T-helper 1 cell treated with Interleukin-12 subunit alpha and Interleukin-12 subunit beta and Interleukin-4 antibody, amounts not matched to agents 30 μg/mL and 1 μg/mL, for 36 hours (primary cell): ENCODE results near the gene PPP2R3A.
"Not testable (repeated sequence)": the region's sequence is repeated elsewhere in the genome, so short reads cannot be mapped to it uniquely, and the experiment has no call there.

Experiments
- H3K27ac Mint-ChIP-seq: one replicate; pipeline ENCODE4 v1.8.0; 2021; ENCODE audit warnings: mild to moderate bottlenecking, mixed read lengths
- H3K27me3 Mint-ChIP-seq: one replicate; pipeline ENCODE4 v1.8.0; 2021; ENCODE audit warnings: low read depth, mixed read lengths
- H3K36me3 Mint-ChIP-seq: one replicate; pipeline ENCODE4 v1.8.0; 2021; ENCODE audit warnings: low read depth, mixed read lengths
- H3K4me1 Mint-ChIP-seq: one replicate; pipeline ENCODE4 v1.8.0; 2021; ENCODE audit warnings: low read depth, mixed read lengths
- H3K4me3 Mint-ChIP-seq: one replicate; pipeline ENCODE4 v1.8.0; 2021; ENCODE audit warnings: mild to moderate bottlenecking, moderate library complexity, mixed read lengths
- H3K9me3 Mint-ChIP-seq: one replicate; pipeline ENCODE4 v1.8.0; 2021; ENCODE audit warnings: mixed read lengths

Gene PPP2R3A

DNA sequence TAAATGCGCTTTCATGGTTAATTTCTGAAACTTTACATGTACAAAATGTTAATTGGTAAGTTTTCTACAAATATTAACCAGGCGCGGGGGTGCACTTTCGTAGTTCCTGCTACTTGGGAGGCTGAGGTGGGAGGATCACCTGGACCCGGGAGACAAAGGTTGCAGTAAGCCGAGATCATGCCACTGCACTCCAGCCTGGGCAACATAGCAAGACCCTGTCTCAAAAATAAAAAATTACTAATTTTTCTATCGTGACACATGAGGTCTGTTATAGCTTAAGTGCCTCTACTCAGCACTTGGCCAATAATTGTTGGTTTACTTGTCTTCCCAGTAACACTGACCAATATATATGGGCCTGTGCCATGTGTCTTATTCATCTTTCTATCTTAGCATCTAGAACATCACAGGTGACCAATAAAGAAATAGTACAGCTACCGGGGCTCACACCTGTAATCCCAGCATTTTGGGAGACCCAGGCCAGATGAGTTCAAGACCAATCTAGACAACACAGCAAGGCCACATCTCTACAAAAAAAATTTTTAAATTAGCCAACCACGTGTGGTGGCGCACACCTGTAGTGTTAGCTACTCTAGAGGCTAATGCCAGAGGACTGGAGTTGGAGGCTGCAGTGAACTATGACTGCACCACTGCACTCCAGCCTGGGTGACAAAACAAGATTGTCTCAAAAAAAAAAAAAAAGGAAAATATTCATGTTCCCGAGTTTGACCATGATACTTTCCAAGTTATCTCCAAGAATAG is 224.5 kb downstream of the PPP2R3A start:
- peaks cover 56% of the 10 kb centered on the region for H3K4me1 Mint-ChIP-seq
- no peaks in the 10 kb centered on the region for H3K9me3 Mint-ChIP-seq
- no peak overlapping the region for H3K27ac Mint-ChIP-seq
- H3K27me3 Mint-ChIP-seq: no peaks in the 10 kb centered on the region
- peak overlapping the region; percentile 93 for H3K4me3 Mint-ChIP-seq
- H3K36me3 Mint-ChIP-seq: peaks cover 38% of the 10 kb centered on the region

DNA sequence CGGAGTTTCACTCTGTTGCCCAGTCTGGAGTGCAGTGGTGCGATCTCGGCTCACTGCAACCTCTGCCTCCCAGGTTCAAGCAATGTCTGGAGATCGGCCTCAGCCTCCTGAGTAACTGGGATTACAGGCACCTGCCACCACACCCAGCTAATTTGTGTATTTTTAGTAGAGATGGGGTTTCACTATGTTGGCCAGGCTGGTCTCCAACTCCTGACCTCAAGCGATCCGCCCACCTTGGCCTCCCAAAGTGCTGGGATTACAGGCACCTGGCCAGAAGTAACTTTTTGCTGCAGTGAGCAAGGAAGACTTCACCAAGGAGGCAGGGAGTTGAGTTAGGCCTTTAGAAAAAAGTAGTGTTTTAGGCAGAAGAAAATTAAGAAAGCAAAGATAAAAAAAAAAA is 226.7 kb downstream of the PPP2R3A start:
- Mint-ChIP-seq H3K36me3 (peaks cover 39% of the 10 kb centered on the region), H3K4me3 (peak overlapping the region; percentile 93), H3K27ac (peak overlapping the region; percentile 38), H3K4me1 (peaks cover 50% of the 10 kb centered on the region)
- H3K27me3 Mint-ChIP-seq, H3K9me3 Mint-ChIP-seq: not testable (repeated sequence)

DNA sequence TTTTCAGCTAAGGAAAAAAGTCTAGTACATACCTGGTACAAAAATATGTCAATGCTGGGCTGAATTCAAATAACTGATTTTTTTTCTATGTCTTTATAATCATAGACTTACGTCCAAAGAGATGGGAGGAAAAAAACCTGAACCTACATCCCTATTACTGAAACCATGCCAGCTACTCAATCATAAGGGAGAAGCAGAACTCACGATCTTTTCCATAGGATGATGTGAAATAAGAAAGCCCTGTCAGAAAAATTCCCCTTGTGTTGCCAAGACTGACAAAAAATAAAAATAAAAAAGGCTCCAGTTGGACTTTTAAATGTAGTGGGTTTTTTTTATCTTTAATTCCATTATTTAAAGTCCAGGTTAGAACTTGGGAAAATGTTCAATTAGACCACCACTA is 227.3 kb downstream of the PPP2R3A start:
- peaks cover 55% of the 10 kb centered on the region for H3K4me1 Mint-ChIP-seq

DNA sequence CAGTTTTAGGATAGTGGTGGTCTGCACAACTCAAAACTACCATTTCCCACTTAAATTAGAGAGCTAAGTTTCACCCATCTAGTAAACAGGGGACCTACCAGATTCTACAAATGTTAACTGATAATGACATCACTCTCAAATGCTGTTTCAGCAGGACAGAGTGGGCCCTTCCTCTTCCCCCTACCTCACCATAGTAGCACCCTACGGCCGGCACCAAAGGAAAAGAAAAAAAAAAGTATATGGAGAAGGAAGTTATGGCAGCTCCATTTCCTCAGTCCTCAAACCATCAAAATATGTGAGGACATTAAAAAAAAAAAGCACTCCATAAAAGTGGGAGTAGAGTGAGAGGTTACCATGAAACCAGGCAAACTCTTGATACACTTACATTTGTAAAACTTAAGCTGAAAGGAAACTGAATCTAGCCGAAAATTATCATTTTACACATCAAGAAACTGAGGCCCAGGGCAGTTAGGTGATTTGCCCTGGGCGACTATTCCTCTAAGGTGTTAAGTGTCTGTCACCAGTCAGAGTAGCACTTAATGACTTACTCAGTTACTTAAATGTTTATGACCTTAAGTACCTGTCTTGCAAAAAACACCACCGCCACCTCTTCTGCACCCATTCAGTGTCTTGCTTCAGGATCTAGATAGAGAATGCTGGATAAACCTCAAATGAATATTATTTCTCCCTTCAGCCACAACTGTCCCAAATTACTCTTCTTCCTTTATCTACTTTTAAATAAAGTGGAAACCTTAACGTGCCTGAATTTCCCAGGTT is 227.9 kb downstream of the PPP2R3A start:
- Mint-ChIP-seq H3K27me3 (peaks cover 4% of the 10 kb centered on the region), H3K4me3 (peak overlapping the region; percentile 93), H3K9me3 (no peaks in the 10 kb centered on the region), H3K4me1 (peaks cover 54% of the 10 kb centered on the region), H3K36me3 (peaks cover 40% of the 10 kb centered on the region), H3K27ac (peak overlapping the region; percentile 96)

More for the DNA sequence above, 227.3 kb downstream of the PPP2R3A start:
- Mint-ChIP-seq H3K4me3 (peak overlapping the region; percentile 93), H3K36me3 (peaks cover 39% of the 10 kb centered on the region), H3K9me3 (no peaks in the 10 kb centered on the region), H3K27ac (no peak overlapping the region), H3K27me3 (peaks cover 4% of the 10 kb centered on the region)

DNA sequence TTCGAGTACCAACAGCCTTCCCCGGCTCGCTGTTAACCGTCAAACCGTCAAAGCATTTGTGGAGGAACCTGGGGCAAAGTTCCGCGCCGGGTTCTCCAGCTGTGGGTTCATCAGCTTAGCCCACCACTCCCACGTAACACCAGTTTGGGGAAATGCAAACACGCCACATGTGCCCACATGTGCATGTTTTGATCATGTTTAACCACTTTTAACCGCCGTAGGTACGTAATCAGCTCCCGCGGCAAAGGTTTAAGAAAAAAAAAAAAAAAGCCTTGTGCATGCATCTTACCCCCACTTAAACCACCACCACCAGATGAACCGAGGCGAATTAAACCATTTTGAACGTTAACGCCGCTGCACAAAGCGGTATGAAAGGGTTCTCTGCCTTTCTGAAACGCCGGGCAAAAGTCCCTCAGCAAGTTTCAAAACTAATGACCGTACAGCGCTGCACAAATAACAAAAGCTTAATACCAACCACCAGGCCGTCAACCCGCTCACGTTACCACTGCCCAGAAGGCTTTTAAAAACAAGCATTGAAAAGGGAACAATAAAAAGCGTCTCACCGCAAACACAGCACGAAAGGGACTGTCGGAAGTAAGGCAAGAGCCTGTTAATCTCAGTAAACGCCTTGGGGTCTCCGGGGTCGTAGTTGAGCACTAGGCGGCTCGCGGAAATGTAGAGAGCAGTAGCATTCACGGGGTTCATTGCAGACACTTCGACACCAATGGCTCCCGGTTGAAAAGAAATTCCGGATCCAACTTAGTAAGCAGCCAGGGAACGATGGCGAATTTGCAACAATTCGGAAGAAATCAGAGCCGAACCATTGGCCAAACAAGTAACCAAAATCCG is 229.1 kb downstream of the PPP2R3A start:
- H3K36me3 Mint-ChIP-seq: peaks cover 37% of the 10 kb centered on the region
- peaks cover 45% of the 10 kb centered on the region for H3K4me1 Mint-ChIP-seq
- H3K9me3 Mint-ChIP-seq: no peaks in the 10 kb centered on the region
- H3K27me3 Mint-ChIP-seq: peaks cover 4% of the 10 kb centered on the region
- peak overlapping the region; percentile 96 for H3K27ac Mint-ChIP-seq
- H3K4me3 Mint-ChIP-seq: peak overlapping the region; percentile 93

DNA sequence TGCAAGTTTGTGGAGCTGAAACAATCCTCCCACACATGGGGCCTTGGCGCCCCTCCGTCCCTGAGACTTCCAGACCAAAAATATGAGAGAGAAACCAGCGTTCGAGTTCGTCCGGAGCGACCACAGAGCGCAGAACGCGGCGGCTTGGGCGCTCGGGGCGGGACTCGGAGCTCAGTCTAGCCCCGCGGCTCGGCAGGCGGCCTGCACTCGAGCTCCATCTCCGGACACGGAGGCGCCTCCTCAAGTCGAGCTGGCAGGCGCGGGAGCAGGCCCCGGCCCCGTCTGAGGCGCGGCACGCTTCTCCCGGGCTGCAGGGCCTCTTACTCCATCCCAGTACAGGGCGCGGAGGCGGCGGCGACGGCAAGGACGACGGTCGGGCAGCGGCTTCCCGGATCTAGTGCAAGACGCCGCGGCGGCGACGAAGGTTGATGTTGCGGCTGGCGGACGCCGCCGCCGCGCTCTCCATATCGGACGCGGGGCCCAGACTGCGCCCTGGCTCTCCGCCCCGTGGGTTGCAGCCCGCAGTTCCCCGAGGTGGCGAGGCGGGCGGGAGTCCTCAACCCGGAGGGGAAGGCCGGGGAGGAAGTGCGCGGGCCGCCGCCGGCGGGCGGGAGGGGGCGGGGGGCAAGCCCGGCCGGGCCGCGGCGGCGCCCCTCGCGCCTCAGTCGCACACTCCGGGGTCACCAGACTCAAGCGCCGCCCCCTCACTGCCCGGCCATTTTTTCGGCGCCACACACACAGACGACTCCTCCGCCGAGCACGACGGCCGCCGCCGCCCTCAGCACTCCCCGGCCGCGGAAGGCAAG is 229.9 kb downstream of the PPP2R3A start:
- no peaks in the 10 kb centered on the region for H3K9me3 Mint-ChIP-seq
- H3K4me3 Mint-ChIP-seq: peak overlapping the region; percentile 93
- peak overlapping the region; percentile 99 for H3K27ac Mint-ChIP-seq
- H3K4me1 Mint-ChIP-seq: peaks cover 38% of the 10 kb centered on the region
- peaks cover 4% of the 10 kb centered on the region for H3K27me3 Mint-ChIP-seq
- H3K36me3 Mint-ChIP-seq: peaks cover 34% of the 10 kb centered on the region

DNA sequence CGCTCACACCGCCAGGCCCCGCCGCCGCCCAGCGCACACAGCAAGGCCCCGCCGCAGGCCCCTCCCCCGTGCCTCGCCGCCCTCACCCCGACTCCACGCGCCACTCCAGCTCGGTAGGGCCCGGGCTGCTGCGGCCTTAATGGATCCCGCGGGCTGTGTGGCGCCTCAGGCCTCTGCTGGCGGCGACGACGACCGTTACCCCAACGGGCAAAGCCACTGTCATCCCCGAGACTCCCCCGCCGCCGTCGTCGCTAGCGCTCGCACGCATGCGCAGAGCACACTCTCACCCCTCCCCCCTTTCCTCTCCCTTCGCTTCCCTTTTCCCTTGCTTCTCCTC is 230.5 kb downstream of the PPP2R3A start, which contains the start of gene MSL2:
Gene MSL2 (minus strand): TSS at position 272 of the 337 bp plus-strand sequence. CDS start 1,222 bp downstream, outside the sequence.
- Mint-ChIP-seq H3K36me3 (peaks cover 31% of the 10 kb centered on the region), H3K27me3 (peaks cover 4% of the 10 kb centered on the region), H3K27ac (peak within 1 kb of the TSS; percentile 99), H3K4me1 (peaks cover 32% of the 10 kb centered on the region), H3K9me3 (no peaks in the 10 kb centered on the region), H3K4me3 (peak within 1 kb of the TSS; percentile 93)

DNA sequence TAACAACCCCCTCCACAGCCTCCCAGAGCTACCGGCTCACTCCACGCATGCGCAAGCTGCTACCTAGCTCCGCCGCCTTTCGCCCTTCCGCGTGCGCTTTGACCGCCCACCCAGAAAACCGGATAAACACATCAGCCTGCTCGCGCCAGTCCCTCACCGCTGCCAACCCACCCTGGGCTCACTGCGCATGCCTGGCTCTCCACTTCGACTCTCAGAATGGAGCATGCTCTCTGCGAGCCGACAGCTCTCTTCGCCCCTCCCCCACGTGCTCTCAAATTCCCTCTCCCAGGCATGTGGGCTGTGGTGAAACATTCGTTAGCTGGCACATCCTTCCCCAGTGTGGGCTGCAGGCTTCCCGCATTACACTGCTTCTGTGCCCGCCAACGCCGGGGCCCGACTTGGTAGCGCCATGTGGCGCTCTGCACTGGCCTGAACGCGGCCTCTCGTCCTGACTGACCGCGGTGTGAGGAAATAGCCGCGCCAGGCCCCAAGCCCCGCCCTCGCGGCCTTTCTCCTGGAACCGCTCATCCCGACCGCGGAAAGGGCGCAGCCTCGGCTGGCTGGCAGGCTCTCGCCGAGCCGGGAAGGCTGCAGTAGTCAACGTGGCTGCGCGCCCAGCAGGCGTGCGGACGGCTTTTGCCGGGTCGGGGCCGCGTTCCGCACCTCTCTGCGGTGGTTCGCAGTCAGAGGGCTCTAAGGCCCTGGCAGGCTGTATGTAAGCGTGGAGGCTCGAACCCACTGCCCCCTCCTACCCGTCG is 231.1 kb downstream of the PPP2R3A start:
- H3K9me3 Mint-ChIP-seq: no peaks in the 10 kb centered on the region
- H3K4me1 Mint-ChIP-seq: peaks cover 28% of the 10 kb centered on the region
- H3K27me3 Mint-ChIP-seq: peaks cover 4% of the 10 kb centered on the region
- peak overlapping the region; percentile 93 for H3K4me3 Mint-ChIP-seq
- H3K36me3 Mint-ChIP-seq: peaks cover 31% of the 10 kb centered on the region
- peak overlapping the region; percentile 99 for H3K27ac Mint-ChIP-seq

DNA sequence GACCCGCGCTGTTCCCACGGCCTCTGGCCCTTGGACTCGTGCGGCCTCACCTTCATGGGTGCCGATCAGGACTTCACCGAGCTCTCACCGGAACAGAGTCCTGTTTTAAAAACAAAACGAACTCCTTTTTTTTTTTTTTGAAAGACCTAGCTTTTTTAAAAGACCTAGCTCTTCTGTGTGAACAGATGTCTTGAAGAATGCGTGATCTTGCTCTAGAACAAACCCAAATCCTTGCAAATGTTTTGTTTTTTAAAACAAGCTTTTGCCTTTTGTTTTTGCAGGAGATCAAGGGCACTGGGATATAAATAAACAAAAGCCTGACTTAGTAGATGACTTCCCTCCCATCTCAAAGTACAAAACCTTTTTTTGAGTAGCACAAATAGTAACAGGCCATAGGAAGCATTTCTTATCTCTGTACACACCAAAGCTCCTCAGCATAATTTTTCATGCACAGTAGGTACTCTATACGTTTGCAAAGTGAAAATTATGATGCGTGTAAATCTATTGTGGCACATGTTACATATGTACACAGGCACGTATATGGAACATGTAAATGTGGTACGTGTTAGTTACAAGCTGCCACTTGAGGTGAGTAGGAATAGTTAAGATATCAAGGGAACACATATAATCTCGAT is 231.7 kb downstream of the PPP2R3A start:
- Mint-ChIP-seq H3K36me3 (peaks cover 26% of the 10 kb centered on the region), H3K9me3 (no peaks in the 10 kb centered on the region), H3K27me3 (peaks cover 5% of the 10 kb centered on the region), H3K4me1 (peaks cover 22% of the 10 kb centered on the region), H3K4me3 (peak overlapping the region; percentile 93), H3K27ac (peak overlapping the region; percentile 99)
